Right renal pelvis (tissue), 4 donors: Measurements from ENCODE around the gene ATP6V0C. TPM values are rescaled to one million over a fixed set of nuclear protein-coding genes. Genes with fewer than 3 reads are reported as not detected.

ENCODE experiments used
- DNase-seq, 4 donors: peaks; one replicate each; pipeline ENCODE4 v3.0.0-alpha.2; 2013; ENCODE audit warnings: low read depth in 4 of 4, low spot score in 3 of 4, missing footprints in 1 of 4
- polyA plus RNA-seq, 4 donors: library from polyadenylated mRNA; unstranded; fragments of 120-200 nt; gene quantifications; one replicate each; pipeline ENCODE4 v1.2.1, GENCODE V29; 2013; ENCODE audit not compliant: insufficient read length in 4 of 4

The ATP6V0C gene
- polyA plus RNA-seq, 4 donors = 186 to 294 (median 199) TPM

GRCh38 chr16:2507052-2507659 is 6.6 kb upstream of the ATP6V0C start:
- no peak for DNase-seq

- DNase-seq = no peak
These were observed 6.1 kb upstream of the ATP6V0C start for GRCh38 chr16:2507665-2508064.

GRCh38 chr16:2508722-2509400 is 4.9 kb upstream of the ATP6V0C start:
- no peak for DNase-seq

- no peak for DNase-seq
These were observed 2.5 kb upstream of the ATP6V0C start for GRCh38 chr16:2511128-2511800.

GRCh38 chr16:2511996-2512734 is 1.6 kb upstream of the ATP6V0C start:
- no peak for DNase-seq

GRCh38 chr16:2512735-2513404 is 882 bp upstream of the ATP6V0C start:
- no peak for DNase-seq

- no peak for DNase-seq
These were observed 804 bp downstream of the ATP6V0C start for GRCh38 chr16:2514333-2515179.

- no peak for DNase-seq
These were observed 1.6 kb downstream of the ATP6V0C start for GRCh38 chr16:2515180-2515851.

GRCh38 chr16:2516391-2517240 is 2.9 kb downstream of the ATP6V0C start:
- no peak for DNase-seq

GRCh38 chr16:2517954-2518605 is 4.3 kb downstream of the ATP6V0C start:
- no peak for DNase-seq

GRCh38 chr16:2518823-2519710 is 5.3 kb downstream of the ATP6V0C start:
- no peak for DNase-seq

- no peak for DNase-seq
These were observed 5.9 kb downstream of the ATP6V0C start for GRCh38 chr16:2519711-2520080.

GRCh38 chr16:2520097-2520783 is 6.5 kb downstream of the ATP6V0C start, which contains the start of gene AMDHD2:
Gene AMDHD2 (plus strand): TSS chr16:2520371. CDS start chr16:2520459, 88 bp downstream.
- peak; percentile 61 to 81 (median 76) for DNase-seq

GRCh38 chr16:2520784-2521531 is 7.2 kb downstream of the ATP6V0C start:
- DNase-seq = no peak

GRCh38 chr16:2523801-2524231 is 10.1 kb downstream of the ATP6V0C start:
- no peak for DNase-seq
